Measurements from ENCODE around the gene PIK3R5.
"Not testable (repeated sequence)": the region's sequence is repeated elsewhere in the genome, so short reads cannot be mapped to it uniquely, and the experiment has no call there.

PIK3R5 gene, protein sequence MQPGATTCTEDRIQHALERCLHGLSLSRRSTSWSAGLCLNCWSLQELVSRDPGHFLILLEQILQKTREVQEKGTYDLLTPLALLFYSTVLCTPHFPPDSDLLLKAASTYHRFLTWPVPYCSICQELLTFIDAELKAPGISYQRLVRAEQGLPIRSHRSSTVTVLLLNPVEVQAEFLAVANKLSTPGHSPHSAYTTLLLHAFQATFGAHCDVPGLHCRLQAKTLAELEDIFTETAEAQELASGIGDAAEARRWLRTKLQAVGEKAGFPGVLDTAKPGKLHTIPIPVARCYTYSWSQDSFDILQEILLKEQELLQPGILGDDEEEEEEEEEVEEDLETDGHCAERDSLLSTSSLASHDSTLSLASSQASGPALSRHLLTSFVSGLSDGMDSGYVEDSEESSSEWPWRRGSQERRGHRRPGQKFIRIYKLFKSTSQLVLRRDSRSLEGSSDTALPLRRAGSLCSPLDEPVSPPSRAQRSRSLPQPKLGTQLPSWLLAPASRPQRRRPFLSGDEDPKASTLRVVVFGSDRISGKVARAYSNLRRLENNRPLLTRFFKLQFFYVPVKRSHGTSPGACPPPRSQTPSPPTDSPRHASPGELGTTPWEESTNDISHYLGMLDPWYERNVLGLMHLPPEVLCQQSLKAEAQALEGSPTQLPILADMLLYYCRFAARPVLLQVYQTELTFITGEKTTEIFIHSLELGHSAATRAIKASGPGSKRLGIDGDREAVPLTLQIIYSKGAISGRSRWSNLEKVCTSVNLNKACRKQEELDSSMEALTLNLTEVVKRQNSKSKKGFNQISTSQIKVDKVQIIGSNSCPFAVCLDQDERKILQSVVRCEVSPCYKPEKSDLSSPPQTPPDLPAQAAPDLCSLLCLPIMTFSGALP

DNA sequence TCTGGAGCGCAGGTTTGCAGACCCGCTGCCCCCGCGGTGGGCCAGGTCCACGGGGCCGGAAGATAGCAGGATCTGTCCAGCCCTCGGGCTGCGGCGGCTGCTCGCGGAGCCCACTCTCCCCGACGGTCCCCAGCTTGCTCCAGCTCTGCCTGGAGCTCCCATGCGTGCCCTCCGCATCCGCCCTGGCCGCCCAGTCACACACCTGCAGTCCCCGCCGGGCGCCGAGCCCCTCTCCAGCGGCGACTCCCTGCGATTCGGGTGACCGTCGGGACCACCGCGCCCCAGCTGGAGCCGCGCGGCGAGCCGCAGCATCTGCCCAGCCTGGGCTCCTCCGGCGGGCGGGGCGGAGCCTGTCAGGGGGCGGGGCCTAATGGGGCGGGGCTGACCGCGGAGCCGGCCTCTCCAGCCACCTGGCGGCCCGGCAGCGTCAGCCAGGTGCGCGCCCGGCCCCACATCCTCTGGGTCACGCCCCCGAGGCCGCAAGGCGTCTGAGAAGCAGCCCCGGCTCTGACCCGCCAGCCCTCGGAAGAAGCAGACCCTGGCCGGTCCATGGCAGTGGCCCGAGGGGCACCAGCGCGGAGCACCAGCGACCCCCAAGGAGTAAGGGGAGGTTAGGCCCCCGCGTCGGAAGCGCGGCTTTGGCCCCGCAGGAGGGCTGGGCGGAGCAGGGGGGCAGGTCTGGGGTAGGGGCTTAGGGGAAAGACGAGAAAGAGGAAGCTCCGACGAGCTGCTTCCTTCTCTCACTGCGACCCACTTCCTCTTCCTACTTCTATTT lies at the start of gene PIK3R5:
TSS of gene PIK3R5 (minus strand) at position 314 of the 775 bp plus-strand sequence. CDS start 54,213 bp downstream, outside the sequence.
- no peak for DNase-seq

DNA sequence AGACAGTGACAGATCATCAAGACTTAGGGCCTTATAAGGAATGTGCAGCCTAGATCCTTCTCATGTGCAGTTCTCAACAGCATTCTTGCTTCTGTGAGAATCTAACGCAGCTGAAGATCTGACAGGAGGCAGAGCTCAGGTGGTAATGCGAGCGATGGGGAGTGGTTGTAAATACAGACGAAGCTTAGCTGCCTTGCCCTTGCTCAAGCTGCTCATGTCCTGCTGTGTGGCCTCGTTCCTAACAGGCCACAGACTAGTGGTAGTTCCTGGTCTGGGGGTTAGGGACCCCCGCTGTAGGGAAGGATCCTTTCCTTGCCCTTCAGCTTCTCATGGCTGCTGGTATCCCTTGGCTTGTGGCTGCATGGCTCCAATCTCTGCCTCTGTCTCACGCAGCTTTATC lies 45.5 kb upstream of the PIK3R5 start:
- DNase-seq = no peak

DNA sequence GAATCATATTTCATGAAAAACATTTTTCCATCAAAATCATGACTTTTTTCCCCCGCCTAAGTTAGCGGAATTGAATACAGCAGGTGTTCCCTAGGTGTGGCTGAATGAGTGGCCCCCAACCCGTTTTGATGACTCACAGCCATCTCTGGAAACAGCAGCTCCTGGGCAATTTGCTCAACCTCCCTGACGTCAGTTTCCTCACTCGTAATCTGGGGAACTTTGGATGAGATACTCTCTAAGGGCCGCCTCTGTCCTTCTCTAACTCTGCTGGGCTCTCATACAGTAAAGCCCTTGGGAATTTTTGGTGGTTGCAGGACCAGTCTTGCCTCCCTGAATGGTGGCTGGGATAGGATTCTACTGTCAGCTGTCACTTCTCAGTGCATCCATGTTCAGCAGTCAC lies 44.2 kb upstream of the PIK3R5 start:
- no peak for DNase-seq

DNA sequence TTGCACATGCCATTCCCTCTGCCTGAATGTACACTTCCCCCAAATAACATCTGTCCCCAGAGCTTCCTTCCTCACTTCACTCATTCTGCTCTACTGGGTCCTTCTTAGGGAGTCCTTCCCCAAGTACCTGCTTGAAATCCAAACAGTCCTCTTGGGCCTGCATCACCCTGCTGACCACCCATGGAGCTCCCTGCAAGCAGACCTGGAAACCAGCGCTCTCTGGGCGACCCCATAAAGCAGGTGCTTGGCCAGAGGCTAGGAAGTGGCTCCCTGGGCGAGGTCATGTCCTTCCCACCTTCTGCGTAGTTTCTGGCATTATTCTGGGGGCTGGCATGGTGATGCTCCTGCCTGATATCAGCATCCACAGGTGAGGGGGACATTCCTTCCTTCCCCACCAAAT lies 43.6 kb upstream of the PIK3R5 start:
- DNase-seq = no peak

DNA sequence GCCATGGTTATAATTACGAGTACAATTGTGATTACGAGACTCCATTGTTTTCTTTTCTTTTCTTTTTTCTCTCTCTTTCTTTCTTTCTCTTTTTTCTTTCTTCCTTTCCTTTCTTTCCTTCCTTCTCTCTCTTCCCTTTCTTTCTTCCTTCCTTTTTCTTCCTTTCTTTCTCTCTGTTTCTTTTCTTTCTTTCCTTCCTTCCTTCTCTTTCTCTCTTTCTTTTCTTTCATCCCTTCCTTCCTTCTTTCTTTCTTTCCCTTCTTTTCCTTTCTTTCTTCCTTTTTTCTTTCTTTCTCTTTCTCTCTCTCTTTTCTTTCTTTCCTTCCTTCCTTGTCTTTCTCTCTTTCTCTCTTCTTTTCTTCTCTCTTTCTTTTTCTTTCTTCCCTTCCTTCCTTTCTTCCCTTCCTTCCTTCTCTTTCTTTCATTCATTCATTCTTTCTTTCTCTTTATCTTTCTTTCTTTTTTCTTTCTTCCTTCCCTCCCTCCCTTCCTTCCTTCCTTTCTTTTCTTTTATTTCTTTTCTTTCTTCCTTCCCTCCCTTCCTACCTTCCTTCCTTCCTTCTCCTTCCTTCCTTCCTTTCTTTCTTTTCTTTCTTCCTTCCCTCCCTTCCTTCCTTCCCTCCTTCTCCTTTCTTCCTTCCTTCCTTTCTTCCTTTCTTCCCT lies 41.7 kb upstream of the PIK3R5 start:
- DNase-seq = no peak

DNA sequence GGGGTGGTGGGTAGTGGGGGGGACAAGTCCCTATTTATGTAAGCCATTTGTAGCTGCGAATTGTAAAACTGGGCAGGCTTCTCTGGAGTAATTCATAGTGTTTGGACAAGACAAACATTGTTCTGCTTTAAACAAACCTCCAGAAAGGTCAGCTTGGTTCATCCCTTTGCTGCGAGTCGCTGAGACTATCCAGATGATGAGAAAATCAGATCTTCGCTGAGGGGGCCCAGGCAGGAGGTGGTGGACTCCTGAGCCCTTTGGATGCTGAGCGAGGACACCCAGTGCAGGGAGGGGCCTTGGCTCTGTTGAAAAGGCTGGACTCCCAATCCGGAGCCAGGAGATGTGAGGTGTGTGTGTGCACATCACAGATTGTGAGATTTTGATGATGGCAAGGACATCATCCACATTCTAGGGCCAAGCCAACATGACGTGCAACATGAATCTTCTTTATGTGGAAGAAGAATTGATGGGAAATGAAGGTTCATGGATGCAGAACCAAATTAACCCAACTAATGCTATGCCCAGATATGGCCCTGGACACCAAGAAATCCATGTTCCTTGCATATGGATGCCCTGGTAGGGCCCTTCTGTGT lies 40.8 kb upstream of the PIK3R5 start:
- DNase-seq = no peak

DNA sequence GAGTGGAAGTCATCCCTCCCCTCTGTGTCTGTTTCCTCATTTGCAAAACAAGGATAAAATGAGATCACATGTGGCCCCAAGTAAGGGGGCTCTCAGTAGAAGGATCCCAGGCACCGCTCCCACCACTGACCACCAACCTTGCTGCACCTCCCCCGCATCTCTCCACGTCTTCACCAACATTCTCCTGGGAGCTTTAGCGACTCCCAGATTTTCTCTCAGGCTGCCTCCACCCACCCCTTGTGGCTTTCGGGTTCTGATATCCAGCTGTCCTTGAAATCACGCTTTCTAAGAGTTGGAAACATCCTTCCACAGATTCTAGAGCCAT lies 39.4 kb upstream of the PIK3R5 start:
- no peak for DNase-seq

DNA sequence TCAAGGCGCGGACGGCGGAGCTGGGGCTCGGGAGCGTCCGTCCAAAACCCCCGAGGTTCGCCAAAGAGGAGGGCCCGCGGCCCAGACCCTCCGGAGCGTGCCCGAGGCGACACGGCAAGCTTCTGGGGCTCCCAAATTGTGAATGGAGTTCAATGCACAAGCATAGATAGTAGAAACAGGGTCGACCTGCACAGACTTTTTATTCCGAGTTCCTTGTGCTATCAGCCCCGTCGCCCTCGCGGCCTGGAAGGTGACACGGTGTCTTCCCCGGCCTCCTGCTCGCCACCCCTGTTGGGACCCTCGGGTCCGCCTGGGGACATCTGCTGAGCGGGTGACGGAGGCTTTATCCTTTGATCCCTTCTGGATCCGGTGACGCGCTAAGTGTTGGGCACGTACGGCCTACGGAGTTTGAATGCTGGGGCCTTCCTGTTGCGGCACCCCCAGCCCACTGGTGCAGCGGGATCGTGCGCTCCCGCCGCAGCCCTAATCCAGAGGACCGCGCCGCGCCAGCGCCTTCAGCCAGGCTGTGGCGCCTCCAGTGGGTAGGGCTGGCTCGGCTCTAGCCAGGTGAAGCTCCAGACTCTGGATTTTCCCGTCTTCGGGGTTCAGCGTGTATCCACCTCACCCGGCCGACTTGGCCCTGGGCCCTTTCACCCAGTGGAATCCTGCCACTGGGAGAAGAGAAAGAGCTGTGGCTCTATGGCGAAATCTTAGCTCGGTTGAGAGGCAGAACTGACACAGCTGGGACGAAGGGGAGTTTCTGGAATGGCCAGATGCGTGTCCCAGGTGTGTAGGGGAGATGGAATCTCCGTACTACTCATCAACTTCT lies 38.8 kb upstream of the PIK3R5 start:
- DNase-seq = no peak

DNA sequence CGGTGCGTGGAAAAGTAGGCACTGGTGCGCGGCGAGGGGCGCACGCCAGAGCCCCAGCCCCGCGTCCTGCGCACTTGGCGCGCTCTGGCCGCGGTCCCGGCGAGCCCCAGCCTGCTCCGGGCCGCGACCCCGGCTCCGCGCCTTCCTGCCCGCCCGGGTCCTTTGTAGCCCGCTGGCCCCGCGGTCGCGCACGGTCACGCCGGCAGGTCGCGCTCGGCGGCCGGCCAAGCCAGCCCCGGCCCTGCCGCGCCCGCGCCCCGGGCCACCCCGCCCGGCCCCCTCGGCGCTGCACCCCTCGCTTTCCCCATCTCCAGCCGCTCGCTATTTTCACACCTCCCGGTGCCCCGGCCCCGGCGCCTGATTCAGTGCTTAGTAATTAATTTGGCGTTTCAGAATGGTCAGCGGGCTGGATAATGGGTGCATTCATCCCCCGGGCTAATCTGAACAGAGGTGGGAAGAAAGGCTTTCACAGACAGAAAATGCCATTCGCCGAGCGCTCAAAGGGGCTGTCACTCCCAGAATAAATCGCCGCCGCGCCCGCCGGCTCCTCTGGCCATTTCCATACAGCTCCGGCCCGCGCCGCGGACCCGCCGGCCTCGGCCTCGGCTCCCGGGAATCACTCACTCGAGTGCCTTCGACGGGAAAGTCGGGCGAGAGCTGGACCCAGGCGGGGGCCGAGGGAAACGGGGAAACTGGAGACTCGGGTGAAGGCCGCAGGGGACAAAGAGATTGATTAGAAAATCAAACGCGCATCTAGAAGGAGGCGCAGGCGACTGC lies 38.0 kb upstream of the PIK3R5 start:
- DNase-seq = no peak

DNA sequence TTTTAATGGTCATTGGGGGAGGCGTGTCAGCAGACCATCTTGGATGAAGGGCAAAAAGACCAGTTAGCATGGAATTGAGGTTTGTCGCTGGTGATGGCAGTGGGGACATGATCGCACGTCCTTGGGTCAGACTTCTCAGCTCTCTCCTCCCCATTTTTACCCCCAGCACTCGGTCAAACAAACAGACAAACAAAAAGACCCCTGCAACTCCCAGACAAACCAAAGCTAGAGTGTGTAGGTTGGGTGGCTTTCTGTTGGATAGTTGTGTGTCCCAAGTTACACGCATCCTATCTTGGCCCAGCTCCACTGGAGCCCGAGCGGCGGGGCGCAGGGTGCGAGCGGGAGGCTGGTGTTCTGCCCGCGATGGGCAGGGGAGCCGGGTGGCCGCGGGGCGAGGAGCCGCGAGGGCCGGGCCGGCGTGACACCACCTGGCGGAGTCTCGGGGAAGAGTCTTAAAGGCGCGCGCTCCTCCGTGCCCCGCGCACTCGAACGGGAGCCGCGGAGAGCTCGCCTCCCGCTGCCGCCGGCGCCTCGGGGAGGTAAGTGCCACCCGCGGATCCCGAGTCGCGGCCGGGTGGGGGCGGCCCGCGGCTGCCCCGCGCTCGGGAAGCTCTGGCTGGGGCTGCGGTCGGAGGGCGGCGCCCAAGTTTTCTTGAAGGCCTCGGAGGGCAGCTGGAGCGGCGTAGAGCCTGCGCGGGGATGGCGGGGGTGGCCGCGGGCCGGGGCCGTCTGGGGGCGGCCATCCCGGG lies 37.3 kb upstream of the PIK3R5 start:
- no peak for DNase-seq

DNA sequence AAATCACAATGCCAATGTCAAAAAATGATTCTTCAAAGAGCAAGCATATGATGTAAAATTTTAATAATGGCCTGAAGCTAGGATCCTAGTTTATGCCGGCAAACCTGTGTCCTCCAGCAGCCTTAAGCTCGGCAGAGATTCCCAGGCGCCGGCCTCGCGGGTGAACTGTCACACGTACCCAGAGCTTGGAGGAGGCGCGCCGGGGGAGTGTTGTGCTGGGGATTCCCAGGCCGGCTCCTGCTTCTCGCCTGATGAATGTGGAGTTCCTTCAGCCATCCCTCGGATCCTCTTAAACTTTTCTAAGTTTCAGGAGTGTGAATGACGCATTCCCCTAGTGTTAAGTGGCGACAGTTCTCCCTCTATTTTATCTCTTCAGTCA lies 36.7 kb upstream of the PIK3R5 start:
- DNase-seq = no peak

DNA sequence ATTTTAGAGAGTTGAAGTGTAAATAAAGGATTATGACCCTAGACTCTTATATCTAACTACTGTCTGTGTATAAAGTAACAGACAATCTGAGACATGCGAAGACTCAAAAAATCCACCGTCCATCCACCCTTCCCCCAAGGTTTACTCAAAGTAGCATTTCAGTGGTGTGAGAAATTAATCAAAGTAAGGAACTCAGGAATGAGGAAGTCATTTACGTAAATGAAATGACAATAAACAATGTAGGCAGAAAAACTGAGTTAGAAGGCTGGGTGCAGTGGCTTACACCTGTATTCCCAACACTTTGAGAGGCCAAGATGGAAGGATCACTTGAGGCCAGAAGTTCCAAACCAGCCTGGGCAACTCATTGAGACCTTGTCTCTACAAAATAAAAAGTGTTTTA lies 36.1 kb upstream of the PIK3R5 start:
- no peak for DNase-seq

DNA sequence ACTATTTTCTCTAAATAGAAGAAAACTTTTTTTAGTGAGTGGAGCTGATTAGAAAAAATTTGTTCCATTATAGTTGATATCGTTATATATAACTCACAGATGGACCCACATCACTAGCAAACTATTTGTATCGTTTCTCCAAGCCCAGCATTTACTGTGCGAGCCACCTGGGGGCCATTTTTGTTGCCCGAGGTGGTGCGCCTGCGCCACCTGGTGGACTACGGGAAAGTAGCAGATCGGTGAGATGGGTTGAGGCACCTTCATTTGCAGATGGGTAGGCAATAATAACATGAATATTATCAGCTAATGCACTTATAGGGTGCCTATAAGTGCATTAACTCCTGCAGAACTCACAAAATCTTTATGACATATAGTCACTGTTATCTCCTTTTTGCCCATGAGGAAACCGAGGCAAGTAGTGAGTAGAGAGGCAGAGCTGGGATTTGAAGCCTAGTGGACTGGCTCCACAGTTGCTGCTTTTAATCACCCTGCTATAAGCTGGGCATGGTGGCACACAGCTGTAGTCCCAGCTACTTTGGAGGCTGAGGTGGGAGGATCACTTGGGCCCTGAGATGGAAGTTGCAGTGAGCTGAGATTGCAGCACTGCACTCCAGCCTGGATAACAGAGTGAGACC lies 32.6 kb upstream of the PIK3R5 start:
- no peak for DNase-seq

DNA sequence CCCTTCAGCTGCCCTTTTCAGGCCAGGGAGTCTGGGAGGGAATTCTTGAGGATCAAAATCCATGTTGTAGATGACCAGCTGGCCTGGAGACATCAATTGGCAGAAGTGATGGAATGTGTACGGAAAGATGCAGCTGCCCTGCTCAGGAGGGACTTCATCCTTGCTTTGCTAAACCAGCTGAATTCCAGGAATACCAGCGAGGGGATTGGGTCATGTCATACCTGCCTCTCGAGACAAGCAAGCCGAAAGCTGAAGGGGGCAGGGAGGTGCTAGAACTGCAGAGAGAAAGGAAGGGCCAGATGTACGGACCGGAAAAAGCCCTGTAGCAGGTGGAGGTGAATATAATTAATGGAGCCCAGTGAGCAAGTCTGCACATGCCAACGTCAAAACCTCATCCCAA lies 30.2 kb upstream of the PIK3R5 start:
- DNase-seq = no peak

DNA sequence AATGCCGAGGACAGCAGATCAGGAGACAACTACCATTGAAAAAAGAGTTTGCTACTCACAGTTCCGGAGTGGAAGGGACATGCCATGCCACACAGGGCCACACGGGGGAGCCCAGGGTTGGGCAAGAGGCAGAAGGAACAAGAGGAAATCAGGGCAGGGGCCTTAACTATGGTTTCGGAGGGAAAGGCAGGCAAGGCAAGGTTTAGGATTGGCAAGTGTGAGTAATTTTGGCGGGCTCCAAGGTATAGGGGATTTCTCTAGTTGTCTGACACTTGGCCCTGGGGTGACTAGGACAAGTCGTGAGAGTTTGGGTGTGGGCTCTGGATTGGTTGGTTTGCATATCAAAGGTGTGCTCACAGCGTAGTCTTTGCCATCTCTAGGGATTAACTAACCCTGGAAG lies 28.8 kb upstream of the PIK3R5 start:
- no peak for DNase-seq

DNA sequence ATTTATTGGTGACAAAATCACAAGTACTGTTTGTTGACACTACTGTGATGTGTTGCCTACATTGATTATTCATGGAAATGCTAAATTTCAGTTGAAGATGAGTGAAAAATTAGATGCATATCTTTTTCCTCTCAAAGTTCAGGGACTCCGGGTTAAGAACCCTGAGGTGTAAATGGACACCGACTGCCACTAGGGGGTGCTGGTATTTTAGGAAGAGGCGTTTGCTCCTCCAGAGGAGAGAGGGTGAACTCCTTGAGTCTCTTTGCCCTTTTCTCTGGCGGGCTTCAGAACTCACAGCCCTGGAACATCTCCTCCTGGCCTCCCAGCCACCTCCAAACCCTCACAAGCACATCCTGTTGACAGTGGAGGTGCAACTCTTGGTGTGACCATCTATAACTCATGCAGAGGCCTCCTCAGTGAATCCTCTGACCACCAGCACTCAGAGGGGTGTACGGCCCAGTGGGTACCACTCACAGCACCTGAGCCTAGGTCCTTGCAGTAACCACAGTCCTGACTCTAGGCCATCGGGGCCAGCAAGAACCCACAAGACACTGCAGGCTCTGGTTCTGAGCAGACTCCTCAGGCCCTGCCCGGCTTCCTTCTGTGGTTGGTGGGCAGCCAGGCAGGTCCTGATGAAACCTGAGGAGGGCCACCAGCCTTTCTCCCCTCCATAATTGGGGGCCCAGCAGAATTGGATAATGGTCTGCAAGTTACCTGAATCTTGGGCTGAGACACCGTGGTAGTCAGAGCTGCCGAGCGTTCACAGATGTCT lies 26.2 kb upstream of the PIK3R5 start:
- DNase-seq = no peak

DNA sequence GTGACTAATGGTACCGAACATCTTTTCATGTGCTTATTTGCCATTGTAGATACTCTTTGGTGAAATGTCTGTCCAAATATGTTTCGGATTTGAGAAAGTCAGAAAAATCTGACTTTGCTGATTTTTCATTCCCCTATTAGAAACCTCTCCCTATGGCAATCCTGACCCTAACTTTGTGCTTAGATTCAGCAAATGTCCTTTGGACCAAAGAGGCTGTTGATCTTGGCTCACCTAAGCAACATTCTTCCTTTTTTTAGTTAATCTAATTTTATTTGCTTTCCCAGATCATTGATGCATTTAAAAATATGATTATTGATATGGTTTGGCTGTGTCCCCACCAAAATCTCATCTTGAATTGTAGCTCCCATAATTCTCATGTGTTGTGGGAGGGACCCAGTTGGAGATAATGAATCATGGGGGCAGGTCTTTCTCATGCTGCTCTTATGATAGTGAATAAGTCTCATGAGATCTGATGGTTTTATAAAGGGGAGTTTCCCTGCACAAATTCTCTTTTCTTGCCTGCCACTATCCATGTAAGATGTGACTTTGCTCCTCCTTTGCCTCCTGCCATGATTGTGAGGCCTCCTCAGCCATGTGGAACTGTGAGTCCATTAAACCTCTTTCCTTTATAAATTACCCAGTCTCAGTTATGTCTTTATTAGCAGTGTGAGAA lies 22.9 kb upstream of the PIK3R5 start:
- not testable (repeated sequence) for DNase-seq

DNA sequence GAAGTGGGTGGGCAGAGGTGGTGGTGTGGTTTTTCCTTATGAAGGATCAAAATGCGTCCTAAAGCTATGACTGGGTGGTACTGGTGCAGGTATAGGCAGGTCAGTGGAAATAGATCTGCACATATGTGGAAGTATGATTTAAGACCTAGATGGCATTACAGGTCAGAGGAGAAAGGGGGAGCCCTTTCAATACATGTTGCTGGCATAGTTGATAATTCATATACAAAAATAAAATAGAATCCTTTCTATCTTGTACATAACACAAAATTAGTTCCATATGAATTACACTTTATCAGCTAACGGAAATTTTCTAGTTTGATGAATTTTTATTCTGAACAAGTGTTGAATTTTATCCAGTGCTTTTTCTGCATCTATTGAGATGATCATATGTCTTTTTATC lies 20.8 kb upstream of the PIK3R5 start:
- no peak for DNase-seq
